ENCODE data around the gene NFATC1. TPM values are rescaled to one million over a fixed set of nuclear protein-coding genes. Genes with fewer than 3 reads are reported as not detected.

Gene NFATC1
- polyA plus RNA-seq, 2 of the 4 experiments (the other 2 are of a cell fraction) = 0.52 to 1.7 TPM

GRCh38 chr18:79526468-79527460 lies 131.0 kb downstream of the NFATC1 start:
- FAIRE-seq (no peak), ATAC-seq (no peak), DNase-seq (ENCODE audit: low read depth in 1 of 2, low spot score in 1 of 2) (no peak)
- ChIA-PET CTCF (interaction anchor here (0.6 to 9.1 kb wide), 3 partner anchors 14 to 1784 kb away, joined by 3 to 144 read pairs (median 3); no protein-coding TSS in a partner anchor), POLR2A (no interaction called here)
- 68% methylated on average over 33 of the region's 44 CpGs for WGBS (ENCODE audit: missing lambda C conversion rate)
- H3K4me3 ChIP-seq = no peak overlapping the region
- H3K27ac ChIP-seq = no peak overlapping the region
- no peaks in the 10 kb centered on the region for H3K4me1 ChIP-seq
- no peaks in the 10 kb centered on the region for H3K9me3 ChIP-seq
- TF ChIP-seq FOSL2 (IDR thresholded peaks at IDR 0.05) = no peak
- TF ChIP-seq FOSL2 (CRISPR knock-in tag; IDR thresholded peaks at IDR 0.05) = no peak
- TF ChIP-seq ZFP36 (IDR thresholded peaks at IDR 0.05; ENCODE audit: borderline replicate concordance, partially characterized antibody) = no peak
- no peak for TF ChIP-seq MAFK (IDR thresholded peaks at IDR 0.05; ENCODE audit: partially characterized antibody)
- no peak overlapping the region for H3K4me2 ChIP-seq

- ATAC-seq (no peak), DNase-seq (ENCODE audit: low read depth in 1 of 2, low spot score in 1 of 2) (no peak), FAIRE-seq (no peak)
- H3K27ac ChIP-seq = no peak overlapping the region
- no peak overlapping the region for H3K4me3 ChIP-seq
- H3K4me1 ChIP-seq = no peaks in the 10 kb centered on the region
- POLR2A ChIA-PET = no interaction called here
- CTCF ChIA-PET = interaction anchor here (0.7 to 9.1 kb wide), 8 partner anchors 12 to 147 kb away, joined by 3 to 144 read pairs (median 4); no protein-coding TSS in a partner anchor
- H3K9me3 ChIP-seq = no peaks in the 10 kb centered on the region
- 66% methylated on average over 13 of the region's 16 CpGs for WGBS (ENCODE audit: missing lambda C conversion rate)
- H3K4me2 ChIP-seq = no peak overlapping the region
- TF ChIP-seq ZC3H11A (IDR thresholded peaks at IDR 0.05) (no peak), JUNB (IDR thresholded peaks at IDR 0.05) (no peak), RNF2 (IDR thresholded peaks at IDR 0.05; ENCODE audit: borderline replicate concordance, low read depth) (no peak), TP53 (CRISPR knock-in tag; IDR thresholded peaks at IDR 0.05) (no peak), MAFK (IDR thresholded peaks at IDR 0.05; ENCODE audit: partially characterized antibody) (no peak), KDM1A (IDR thresholded peaks at IDR 0.05; ENCODE audit: low read depth) (no peak), JUN (IDR thresholded peaks at IDR 0.05) (no peak), BHLHE40 (IDR thresholded peaks at IDR 0.05; ENCODE audit: low read depth, low read length) (no peak), EP300 (IDR thresholded peaks at IDR 0.05) (no peak), ELK1 (IDR thresholded peaks at IDR 0.05; ENCODE audit: low read depth, low read length) (no peak), FOSL2 (IDR thresholded peaks at IDR 0.05) (no peak), FOSL2 (CRISPR knock-in tag; IDR thresholded peaks at IDR 0.05) (no peak), HMGXB4 (CRISPR knock-in tag; IDR thresholded peaks at IDR 0.05; ENCODE audit: borderline replicate concordance) (no peak)
These were observed 132.1 kb downstream of the NFATC1 start for GRCh38 chr18:79527656-79528315.

- Histone ChIP-seq H3K9me3 (no peaks in the 10 kb centered on the region), H3K4me2 (no peak overlapping the region), H3K4me3 (no peak overlapping the region), H3K4me1 (no peaks in the 10 kb centered on the region), H3K27ac (no peak overlapping the region)
- DNase-seq (ENCODE audit: low read depth in 1 of 2, low spot score in 1 of 2) = no peak
- ATAC-seq = no peak
- POLR2A ChIA-PET = no interaction called here
- FAIRE-seq = no peak
- CTCF ChIA-PET = interaction anchor here (0.7 to 9.1 kb wide), 8 partner anchors 11 to 148 kb away, joined by 3 to 144 read pairs (median 4); no protein-coding TSS in a partner anchor
- 71% methylated on average over 17 of the region's 17 CpGs for WGBS (ENCODE audit: missing lambda C conversion rate)
- no peak for TF ChIP-seq NPAS2 (CRISPR knock-in tag; IDR thresholded peaks at IDR 0.05; ENCODE audit: borderline replicate concordance)
- no peak for TF ChIP-seq RAD21 (conservative IDR thresholded peaks at IDR 0.05 in 1 of 2, IDR thresholded peaks at IDR 0.05 in 1 of 2)
- TF ChIP-seq NFE2L2 (conservative IDR thresholded peaks at IDR 0.05; ENCODE audit: low read length) = no peak
- no peak for TF ChIP-seq EHMT2 (IDR thresholded peaks at IDR 0.05; ENCODE audit: low read depth)
- TF ChIP-seq REST (IDR thresholded peaks at IDR 0.05) = no peak
- TF ChIP-seq RARB (CRISPR knock-in tag; IDR thresholded peaks at IDR 0.05) = no peak
- TF ChIP-seq USF2 (IDR thresholded peaks at IDR 0.05) = no peak
- TF ChIP-seq POLR2A (IDR thresholded peaks at IDR 0.05; ENCODE audit: low read length) = no peak
- TF ChIP-seq HES2 (IDR thresholded peaks at IDR 0.05) = no peak
- TF ChIP-seq FOXS1 (CRISPR knock-in tag; IDR thresholded peaks at IDR 0.05) = no peak
These were observed 132.6 kb downstream of the NFATC1 start for GRCh38 chr18:79528316-79528695.
